K562 treated with DMSO at 1 percent for 48 hours (cell line): ENCODE data around the gene HMGN4. TPM values are rescaled to one million over a fixed set of nuclear protein-coding genes. Genes with fewer than 3 reads are reported as not detected.

Experiments used
- total RNA-seq: library from RNA; unstranded; fragments of 300-600 nt; gene quantifications from 2 replicates; pipeline ENCODE4 v1.2.3, GENCODE V29; 2022; ENCODE audit warnings: low replicate concordance; ENCODE audit errors: extremely low read depth

Gene HMGN4
- not detected in 2 replicates for total RNA-seq

GRCh38 chr6:26537846-26538571, at the start of gene HMGN4:
HMGN4 (plus strand) TSS chr6:26538366; CDS start chr6:26545207, 6,841 bp downstream.

GRCh38 chr6:26500102-26500501, 38.1 kb upstream of the HMGN4 start, which contains the start of gene BTN1A1:
BTN1A1 (plus strand) TSS chr6:26500303; CDS start chr6:26501287, 984 bp downstream.

Other genes with a start within 250 kb of the HMGN4 start
- gene BTN3A2, start 173.2 kb upstream of the HMGN4 start, total RNA-seq, result not detected in 2 replicates
- gene BTN2A2, start 155.3 kb upstream of the HMGN4 start, total RNA-seq, result not detected in 2 replicates
- gene BTN3A1, start 136.1 kb upstream of the HMGN4 start, total RNA-seq, result not detected in 2 replicates
- gene BTN3A3, start 97.9 kb upstream of the HMGN4 start, total RNA-seq, result not detected in 2 replicates
- gene BTN2A1, start 80.4 kb upstream of the HMGN4 start, total RNA-seq, result not detected in 2 replicates
- gene BTN1A1, start 38.1 kb upstream of the HMGN4 start, total RNA-seq, result not detected in 2 replicates
- gene ABT1, start 58.6 kb downstream of the HMGN4 start, total RNA-seq, result not detected in 2 replicates
- not detected in 2 replicates for gene ZNF322, start 121.4 kb downstream of the HMGN4 start, total RNA-seq